HG03432 (cell line): ENCODE results near the gene CAVIN3.

Source experiments
- ATAC-seq: cut with Tn5 transposase; IDR thresholded peaks from one replicate; pipeline ENCODE4 v1.9.1; 2021; ENCODE audit warnings: mild to moderate bottlenecking, moderate library complexity; ENCODE audit not compliant: unreplicated experiment

CAVIN3 gene

GRCh38 chr11:6270584-6271246 lies 49.6 kb downstream of the CAVIN3 start:
- ATAC-seq, result no peak

GRCh38 chr11:6269994-6270393 lies 50.3 kb downstream of the CAVIN3 start:
- no peak for ATAC-seq
